ENCODE data around the gene IGDCC3.

Gene IGDCC3

DNA sequence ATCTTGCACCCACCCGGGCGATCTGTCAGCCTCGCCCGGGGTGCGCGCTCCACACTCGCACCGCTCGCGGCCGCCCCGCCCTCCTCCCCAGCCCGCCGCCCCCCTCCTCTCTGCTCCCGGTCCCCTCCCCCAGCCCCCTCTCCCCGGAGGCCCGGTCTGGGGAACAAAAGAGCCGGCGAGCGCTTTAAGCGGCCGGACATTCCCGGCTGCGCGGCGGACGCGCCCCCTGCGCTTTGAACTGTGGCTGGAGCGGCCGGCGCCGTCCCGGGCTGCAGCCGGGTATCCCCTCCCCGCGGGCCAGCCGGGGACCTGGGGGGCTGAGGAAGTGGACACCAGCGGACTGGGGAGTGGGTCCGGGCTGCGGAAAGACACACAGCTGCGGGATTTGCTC lies at the start of gene IGDCC3:
TSS of gene IGDCC3 (minus strand) at position 27 of the 391 bp plus-strand sequence. CDS start 214 bp downstream, outside the sequence.
- DNase-seq (ENCODE audit: low read depth): no peak

DNA sequence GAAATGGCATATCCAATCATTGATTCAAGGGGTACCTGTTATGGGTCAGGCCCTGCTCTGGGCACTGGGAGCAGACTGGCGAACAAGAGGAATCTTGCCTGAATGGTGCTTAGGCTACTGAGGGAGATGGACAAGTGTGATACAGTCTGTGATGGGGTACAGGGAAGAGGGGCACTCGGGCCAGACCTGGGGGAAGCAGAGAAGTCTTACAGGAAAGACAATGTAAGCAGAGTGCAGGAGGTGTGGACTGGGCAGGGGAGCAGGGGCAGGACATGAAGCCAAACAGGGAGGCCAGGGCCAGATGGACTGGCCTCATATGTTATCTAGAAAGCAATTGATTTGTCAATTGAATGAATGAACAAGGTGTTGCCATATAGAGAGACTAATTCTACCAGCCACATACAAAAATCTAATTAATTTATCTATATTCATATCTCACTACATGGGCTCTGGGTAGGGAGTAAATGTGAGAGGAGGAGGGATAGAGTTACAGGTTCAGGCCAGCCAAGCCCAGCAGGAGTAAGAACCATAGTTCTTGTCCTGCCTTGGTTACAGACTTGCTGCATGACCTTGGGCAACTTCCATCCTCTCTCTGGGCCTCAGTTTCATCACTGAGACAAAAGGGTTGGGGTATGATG lies 48.5 kb upstream of the IGDCC3 start:
- DNase-seq (ENCODE audit: low read depth): no peak

DNA sequence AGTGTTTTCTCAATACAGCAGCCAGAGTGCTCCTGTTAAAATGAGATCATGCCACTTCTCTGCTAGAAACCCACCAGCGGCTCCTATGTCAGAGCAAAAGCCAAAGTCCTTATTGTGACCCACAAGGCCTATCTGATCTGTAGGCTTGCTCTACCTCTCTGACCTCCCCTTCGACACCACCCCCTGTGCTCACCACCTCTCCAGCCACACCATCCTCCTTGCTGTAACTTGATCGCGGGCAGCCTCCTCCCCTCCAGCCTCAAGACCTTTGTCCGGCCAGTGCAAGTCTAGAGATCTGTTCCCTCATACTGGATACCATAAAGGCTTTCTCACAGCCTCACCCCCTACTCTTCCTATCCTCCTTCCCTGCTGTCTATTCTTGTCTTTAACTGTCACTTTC lies 46.9 kb upstream of the IGDCC3 start:
- DNase-seq (ENCODE audit: low read depth): no peak

DNA sequence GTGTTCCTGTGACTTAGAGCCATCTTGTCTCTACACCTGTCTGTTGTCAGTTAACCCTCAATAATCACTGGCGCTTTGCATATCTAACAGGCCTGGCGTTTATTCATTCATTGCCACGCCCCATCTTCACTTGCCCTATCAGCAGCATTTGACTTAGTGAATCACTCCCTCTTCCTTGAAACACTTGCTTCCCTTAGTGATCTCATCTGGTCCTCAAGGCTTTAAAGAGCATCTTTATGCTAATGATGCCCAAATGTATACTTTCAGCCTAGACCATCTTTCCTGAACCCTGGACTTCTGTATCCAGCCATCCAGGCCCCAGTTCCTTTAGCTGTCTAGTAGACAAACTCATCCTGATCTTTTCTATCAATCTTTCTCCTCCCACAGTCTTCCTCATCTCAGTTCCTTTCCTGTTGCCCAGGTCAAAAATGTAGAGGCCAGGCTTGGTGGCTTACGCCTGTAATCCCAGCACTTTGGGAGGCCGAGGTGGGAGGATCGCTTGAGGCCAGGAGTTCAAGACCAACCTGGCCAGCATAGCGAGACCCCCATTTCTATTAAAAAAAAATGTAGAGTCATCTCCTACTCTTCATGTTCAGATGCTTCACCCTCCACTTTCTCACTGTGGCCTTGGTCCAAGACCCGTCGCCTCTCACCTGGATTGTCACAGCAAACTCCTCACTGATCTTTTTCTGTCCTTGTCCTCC lies 46.3 kb upstream of the IGDCC3 start:
- DNase-seq (ENCODE audit: low read depth): no peak

DNA sequence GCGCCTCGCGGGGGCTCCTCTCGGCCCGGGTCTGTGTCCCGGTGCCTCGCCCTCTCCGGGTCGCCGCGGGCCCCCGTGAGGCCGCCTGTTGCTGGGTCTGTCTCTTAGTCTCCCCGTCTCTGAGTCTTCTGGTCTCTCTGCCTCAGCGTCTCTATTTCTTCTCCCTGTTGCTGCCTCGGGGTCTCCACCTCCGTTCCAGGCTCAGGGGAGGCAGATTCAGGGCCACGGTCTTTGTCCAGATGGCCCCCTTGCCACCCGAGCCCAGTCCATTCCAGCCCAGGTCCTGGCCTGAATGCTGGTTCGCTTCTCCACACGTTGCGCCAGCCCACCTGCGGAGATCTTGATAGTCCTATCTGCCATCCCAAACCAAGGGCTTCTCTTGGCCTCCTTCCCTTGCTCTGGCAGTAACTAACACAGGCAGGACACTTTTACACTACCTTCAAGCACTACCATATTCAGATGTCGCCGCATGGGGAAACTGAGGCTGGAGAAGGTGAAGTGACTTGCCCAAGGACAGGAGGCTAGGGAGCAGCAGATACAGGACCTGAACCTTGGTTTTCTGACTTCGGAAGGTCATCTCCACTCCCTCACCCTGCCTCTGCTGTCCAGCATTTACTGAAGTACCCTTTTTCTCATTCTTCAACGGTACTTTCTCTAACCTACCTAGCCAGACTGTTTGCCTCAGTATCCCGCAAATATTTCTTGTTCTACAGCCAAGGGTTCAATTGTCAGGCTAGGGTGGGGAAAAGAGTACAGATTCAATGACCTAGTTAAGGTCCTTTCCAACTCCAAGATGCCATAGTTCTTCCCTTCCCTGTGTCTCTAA lies 45.6 kb upstream of the IGDCC3 start:
- no peak for DNase-seq (ENCODE audit: low read depth)

DNA sequence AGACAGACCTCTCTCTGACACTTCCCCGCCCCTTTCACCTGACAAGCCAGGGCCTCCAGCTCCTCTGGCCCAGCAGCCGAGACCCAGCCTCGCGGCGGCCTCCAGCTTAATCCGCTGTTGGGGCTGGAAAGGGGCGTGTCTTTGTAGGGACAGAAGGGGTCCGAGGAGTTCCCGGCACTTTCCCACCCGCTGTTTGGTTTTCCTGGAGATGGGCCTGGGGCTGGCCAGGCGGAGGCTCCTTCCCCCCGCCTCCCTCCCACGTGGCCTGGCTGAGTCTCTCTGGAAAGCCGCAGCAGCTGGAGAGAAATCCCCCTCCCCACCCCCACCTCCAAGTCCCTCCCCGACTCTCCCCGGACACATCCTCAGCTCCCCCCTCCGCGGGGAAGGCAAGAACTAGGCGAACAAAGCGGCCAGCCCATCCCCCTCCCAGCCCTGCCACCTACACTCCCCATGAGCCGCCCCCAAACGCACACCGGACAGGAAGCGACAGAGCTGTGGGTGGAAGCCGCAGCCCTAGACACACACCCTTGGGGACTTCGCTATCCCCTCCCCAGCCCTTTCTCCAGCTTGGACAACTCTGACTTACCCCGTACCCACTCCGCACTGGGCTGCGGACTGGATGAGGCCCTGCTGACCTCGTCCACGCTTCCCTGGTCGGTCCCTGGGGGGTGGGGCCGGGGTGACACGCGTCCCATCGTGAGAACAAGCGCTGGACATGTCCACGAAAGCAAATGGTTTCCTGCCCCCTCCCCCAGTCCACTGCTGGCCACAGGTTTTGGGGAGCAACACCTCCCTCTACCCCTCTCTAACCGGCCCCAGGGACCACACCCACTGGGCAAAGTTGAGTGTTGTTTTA lies 43.8 kb upstream of the IGDCC3 start:
- DNase-seq (ENCODE audit: low read depth): no peak

DNA sequence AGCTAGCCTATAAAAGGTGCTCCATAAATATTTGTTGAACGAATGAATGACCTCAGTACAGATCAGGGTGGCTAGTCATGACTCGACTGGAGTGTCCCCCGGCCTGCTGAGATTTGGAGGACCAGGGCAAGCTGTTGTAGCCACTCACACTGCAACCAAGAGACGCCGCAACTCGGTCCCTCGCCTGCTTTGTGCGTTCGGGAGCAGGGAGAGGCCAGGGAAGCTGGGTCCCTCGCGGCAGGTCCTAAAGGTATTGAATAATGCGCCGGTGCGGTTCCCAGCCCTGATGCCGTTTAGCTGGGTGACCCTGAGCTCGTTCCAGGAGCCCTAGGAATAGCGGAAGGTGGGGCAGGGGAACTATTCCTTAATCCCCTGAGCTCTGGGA lies 43.2 kb upstream of the IGDCC3 start:
- no peak for DNase-seq (ENCODE audit: low read depth)

DNA sequence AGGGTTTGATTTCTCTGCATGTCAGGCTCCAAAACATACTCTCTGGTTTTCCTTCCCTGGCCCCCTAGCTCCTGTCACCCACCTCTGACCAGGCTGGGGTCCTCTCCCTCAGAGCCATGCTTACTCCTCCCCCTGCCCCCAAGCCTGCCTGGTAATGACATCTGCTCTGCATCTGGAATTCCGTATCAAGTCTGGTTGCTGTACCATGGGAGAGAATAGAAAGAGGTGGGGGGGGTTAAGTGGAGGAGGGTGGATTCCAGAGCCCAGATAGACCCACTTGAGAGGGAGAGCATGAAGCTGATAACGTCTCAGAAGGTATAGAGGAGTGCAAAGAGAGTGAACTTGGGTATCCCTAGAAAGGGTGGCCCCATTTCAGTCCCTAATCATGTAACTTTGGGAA lies 40.8 kb upstream of the IGDCC3 start:
- DNase-seq (ENCODE audit: low read depth): no peak

DNA sequence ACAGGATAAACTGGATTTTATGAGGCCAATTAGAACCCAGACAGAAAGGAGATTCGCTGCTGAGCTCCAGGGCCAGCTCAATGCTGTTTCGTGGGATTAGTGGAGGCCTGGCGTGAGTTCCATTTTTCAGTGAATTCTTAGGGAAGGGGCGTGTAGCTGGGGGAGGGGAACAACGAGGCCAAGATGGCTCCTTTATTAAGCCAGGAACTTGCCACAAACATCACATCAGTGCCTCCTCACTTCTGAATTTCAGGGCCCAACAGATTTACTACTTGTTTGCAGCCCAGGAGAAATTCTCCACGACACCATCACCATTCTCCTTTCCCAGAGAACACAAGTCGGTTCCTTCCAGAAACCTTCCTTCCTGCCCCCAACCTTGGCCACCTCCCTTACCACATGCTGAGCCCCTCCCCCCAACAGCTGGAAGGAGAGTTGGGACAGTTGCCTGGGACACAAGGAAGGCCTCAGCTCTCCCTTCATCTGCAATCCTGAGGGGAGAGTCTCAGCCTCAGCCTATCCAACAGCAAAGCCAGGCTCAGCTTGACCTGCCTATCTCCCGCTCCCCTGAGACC lies 39.1 kb upstream of the IGDCC3 start:
- DNase-seq (ENCODE audit: low read depth): no peak

DNA sequence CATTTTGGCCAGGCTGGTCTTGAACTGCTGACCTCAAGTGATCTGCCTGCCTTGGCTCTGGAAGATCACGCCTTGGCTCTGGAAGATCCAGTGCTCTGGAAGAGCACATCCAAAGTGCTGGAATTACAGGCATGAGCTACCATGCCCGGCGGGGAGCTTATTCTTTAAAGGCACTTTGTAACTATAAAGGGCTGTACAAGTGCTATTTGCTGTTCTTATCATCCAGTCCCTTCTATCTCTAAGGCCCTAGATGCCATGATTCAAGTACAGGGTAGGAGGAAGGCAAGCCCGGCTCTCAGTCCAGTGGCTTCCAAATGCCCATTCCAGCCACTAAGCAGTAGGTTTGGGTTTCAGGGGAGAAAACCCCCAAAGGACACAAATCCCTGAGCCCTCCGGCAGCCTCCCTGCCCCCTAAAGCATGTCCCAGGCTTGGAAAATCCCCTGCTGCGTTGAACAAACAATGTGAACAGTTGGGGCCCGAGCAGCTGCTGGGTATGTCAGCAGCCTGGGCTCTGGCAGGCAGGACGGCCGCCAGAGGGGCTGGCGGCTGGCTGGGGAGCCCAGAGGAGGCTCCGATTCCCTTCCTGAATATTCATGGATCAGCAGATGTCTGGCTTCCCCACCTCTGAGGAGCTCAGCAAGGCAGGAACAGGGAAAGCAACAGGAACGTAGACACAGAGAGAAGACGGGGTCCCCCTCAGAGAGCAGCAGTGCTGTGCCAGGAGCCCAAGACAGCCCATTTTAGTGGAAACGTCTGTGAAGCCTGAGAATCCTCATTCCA lies 37.2 kb upstream of the IGDCC3 start:
- no peak for DNase-seq (ENCODE audit: low read depth)

DNA sequence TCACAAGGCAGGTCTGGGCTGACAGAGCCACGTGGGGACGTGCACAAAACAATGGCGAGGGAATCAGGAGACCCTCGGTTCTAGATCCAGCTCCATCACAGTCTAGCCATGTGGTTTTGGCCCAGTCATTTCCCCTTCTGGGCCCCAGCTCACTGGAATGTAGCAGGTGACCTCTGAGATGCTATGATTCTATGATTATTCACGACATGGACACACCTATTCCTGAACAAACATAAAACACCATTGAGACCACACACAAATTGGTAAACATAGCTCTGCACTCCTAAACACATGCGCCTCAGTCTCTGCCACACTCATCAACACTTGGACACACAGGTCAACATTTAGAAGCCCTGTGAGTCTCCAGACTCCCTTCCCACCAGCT lies 36.0 kb upstream of the IGDCC3 start:
- no peak for DNase-seq (ENCODE audit: low read depth)

DNA sequence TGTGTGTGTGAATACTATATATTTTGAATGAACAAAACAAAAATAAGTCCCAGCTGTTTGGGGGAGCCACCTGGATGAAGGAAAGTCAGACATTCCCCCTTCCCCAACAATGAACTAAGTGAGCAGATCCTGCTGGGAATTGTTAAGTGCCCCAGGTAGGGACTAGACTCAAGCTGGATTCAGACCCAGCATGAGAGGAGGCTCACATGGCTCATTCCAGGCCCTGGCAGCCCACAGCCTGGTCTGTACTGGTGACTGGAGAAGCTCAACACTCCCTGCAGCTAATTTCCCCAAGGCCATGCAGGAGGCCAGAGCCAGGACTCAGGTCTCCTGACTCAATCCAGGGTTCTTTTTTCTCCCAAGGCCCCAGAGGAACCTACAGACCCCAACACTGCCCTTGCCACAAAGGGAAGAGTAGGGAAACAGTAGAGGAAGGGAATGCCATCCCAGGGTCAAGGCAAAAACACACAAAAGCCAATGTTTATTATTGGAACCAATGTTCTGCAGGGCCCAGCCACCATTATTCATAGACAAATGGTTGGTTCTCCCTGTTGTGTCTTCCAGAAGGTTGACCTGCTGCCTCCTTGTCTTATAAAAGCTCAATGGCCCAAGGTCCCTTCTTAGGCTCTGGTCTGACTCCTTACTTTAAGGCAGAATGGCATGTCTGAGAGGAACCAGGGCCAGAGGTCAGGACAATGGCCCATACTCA lies 35.4 kb upstream of the IGDCC3 start:
- no peak for DNase-seq (ENCODE audit: low read depth)

DNA sequence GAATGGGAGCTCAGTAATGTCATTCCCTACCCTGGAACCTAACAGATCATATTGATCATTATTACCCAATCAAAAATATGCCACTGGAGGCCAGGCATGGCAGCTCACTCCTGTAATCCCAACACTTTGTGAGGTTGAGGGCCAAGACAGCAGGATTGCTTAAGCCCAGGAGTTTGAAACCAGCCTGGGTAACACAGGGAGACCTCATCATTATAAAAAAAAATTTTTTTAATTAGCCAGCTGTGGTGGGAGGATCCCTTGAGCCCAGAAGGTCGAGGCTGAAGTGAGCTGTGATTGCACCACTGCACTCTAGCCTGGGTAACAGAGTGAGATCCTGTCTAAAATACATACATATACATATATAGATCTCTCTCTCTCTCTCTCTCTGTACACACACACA lies 34.8 kb upstream of the IGDCC3 start:
- no peak for DNase-seq (ENCODE audit: low read depth)

DNA sequence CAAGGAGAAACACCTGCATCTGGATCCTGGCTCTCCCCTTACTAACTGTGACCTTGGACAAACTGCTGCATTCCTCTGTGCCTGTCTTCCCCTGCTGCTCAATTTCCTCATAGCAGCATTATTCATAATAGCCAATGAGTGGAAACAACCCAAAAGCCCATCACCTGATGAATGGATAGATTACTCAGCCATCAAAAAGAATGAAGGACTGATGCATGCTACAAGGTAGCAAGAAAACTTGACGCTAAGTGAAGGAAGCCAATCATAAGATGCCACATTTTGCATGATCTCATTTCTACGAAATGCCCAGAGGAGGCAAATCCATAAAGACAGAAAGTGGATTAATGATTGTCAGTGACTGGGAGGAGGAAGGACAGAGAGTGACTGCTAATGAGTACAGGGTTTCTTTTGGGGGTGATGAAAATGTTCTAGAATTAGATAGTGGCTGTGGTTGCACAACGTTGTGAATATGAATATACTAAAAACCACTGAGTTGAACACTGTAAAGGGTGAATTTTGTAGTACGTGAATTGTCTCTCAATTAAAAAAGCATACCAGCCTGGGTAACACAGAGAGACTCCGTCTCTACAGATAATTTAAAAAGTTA lies 33.8 kb upstream of the IGDCC3 start:
- no peak for DNase-seq (ENCODE audit: low read depth)

DNA sequence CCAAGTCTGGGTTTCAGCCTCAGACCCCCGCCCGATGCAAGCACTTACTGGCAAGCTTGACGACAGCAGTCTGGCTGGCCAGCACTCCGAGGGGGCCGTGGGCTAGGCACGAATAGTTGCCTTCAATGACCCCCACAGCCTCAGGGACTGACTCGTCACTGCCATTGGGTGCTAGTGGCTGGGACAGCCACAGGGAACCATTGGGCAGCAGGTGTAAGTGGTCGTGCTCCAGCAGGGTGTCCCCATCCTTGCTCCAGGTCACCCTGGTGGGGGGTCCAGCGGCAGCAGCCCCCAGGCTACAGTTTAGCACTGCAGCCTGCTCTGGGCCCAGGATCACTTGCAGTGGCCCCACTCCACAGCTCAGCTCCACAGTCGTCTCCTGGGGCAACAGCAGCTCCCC lies 33.2 kb upstream of the IGDCC3 start:
- DNase-seq (ENCODE audit: low read depth): no peak

DNA sequence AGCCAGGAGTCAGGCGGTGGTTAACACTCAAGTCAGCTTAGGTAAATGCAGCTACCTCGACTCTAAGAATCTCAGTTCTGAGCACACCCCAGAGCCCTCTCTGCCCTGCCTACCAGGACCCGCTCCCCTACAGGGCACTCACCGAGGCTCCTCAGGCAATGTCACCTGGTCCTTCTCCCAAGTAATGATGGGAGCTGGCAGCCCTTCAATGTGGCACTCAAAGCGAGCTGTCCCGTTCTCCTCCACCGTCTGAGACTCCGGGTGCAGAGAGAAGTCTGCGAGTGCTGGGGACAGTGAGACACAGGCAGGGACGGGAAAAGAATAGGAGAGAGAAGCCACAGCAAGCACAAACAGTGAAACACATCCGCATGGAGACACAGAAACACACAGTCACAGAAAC lies 32.2 kb upstream of the IGDCC3 start:
- DNase-seq (ENCODE audit: low read depth): no peak

DNA sequence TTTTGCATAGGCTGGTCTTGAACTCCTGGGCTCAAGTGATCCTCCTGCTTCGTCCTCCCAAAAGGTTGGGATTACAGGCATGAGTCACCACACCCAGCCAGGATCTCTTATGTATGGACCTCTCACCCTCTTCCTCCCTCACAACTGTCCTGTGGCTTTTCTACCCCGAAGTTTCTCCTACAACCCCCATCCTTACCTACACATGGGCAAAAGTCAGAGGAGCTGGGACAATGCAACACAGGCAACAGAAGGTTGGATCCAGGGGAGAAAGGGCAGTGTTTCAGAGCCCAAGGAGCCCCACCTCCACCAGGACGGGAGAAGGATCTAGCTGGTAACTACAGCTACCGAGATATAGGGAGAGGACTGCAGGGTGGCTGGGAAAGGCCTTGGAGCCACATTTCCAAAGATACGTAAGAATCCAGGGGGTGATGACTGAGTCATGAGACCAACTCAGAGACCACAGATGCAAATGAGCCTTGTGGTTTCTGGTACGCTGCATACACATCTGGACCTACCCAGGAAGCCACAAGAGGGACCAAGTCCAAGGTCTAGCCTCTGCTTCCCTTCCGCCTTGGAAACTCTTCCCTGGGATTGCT lies 31.3 kb upstream of the IGDCC3 start:
- no peak for DNase-seq (ENCODE audit: low read depth)

DNA sequence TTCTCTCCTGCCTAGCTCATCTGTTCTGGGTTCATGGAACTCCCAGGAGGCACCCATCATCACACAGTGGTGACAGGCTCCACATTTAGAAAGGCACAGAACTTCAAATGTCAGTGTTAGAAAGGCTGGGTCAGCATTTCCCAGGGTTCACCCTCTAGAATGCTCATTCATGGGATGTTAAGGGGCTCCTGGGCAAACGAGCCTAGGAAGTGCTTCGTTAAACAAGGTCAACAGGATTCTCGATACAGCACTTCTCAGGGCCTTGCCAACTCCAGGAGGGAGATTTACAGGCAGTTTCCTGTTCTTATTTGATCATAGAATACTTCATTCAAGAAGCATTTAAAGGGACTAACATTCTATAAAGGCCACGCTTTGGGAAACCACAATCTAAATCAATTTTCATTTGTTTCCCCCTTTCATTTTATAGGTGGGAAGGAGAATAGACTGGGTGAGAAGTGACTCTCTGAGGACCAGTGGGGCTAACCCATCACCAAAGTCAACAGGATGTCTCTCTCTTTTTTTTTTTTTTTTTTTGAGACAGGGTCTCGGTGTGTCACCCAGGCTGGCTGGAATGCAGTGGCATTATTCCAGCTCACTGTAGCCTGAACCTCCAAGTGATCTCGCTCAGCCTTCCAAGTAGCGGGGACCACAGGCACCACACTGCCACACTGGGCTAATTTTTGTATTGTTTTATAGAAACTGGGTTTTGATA lies 30.7 kb upstream of the IGDCC3 start:
- no peak for DNase-seq (ENCODE audit: low read depth)

DNA sequence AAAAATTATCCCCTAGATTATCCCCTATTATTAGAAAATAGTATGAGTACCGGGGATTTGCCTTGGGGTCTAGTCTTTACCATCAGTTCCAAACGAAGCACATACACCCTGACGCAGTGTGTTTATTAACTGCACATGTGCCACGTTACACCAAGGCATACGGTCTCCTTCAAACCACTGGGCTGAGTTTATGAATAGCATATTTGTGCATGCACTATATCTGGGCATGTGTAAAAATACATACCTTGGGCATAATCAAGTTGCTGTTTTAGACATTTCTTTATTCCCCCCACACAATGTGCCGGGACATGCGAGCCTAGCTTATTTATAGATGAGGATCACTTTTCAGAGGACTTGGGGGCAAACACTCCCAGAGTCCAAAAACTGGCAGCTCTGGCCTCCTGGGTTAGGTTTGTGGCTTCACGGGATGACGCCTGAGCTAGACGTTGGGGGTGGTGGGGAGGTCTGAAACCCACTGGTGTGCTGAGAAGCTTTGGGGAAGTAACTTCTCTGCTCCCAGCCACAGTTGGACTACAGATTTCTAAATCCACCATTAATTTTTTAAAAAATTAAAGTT lies 28.7 kb upstream of the IGDCC3 start:
- DNase-seq (ENCODE audit: low read depth): no peak

Data from stimulated activated CD8-positive, alpha-beta memory T cell treated with anti-CD3 and anti-CD28 coated beads, Interleukin-12 subunit alpha, Interleukin-12 subunit beta, amount 100 ng/mL, for 4 hours (primary cell).